H9 (cell line): ENCODE results near the gene PTGFR. TPM values are rescaled to one million over a fixed set of nuclear protein-coding genes. Genes with fewer than 3 reads are reported as not detected.

ENCODE experiments used
- DNase-seq: peaks from one replicate; pipeline ENCODE4 v3.0.0-alpha.2; 2017
- H2AFZ ChIP-seq: one replicate; pipeline ENCODE4 v1.6.1; 2013; ENCODE audit warnings: mild to moderate bottlenecking, low read length, control low read depth, moderate library complexity
- H2AK5ac ChIP-seq: 2 replicates; pipeline ENCODE4 v1.6.1; 2013; ENCODE audit warnings: low read length, control low read depth, mixed read lengths; ENCODE audit not compliant: insufficient read length
- H2BK120ac ChIP-seq: one replicate; pipeline ENCODE4 v1.6.1; 2013; ENCODE audit warnings: low read depth, mild to moderate bottlenecking, low read length, control low read depth, inconsistent platforms; ENCODE audit not compliant: poor library complexity, severe bottlenecking
- H2BK12ac ChIP-seq: 2 replicates; pipeline ENCODE4 v1.6.1; 2013; ENCODE audit warnings: low read length, control low read depth, mixed read lengths, low read depth; ENCODE audit not compliant: insufficient read length
- H2BK15ac ChIP-seq: 2 replicates; pipeline ENCODE4 v1.6.1; 2013; ENCODE audit warnings: low read depth, low read length, control low read depth
- H2BK20ac ChIP-seq: one replicate; pipeline ENCODE4 v1.6.1; 2013; ENCODE audit warnings: low read depth, mild to moderate bottlenecking, low read length, control low read depth, inconsistent platforms; ENCODE audit not compliant: poor library complexity, severe bottlenecking
- H2BK5ac ChIP-seq: 2 replicates; pipeline ENCODE4 v1.6.1; 2013; ENCODE audit warnings: low read length, control low read depth, mixed read lengths; ENCODE audit not compliant: insufficient read length
- H3K14ac ChIP-seq: 2 replicates; pipeline ENCODE4 v1.6.1; 2013; ENCODE audit warnings: low read length, control low read depth; ENCODE audit not compliant: insufficient read depth
- H3K18ac ChIP-seq: 2 replicates; pipeline ENCODE4 v1.6.1; 2013; ENCODE audit warnings: low read depth, mild to moderate bottlenecking, mixed read lengths, low read length, control low read depth; ENCODE audit not compliant: insufficient read length
- H3K23ac ChIP-seq: 2 replicates; pipeline ENCODE4 v1.6.1; 2013; ENCODE audit warnings: low read length, control low read depth, mixed read lengths, low read depth; ENCODE audit not compliant: insufficient read length
- H3K23me2 ChIP-seq: 2 replicates; pipeline ENCODE4 v1.6.1; 2013; ENCODE audit warnings: low read depth, mild to moderate bottlenecking, mixed read lengths, low read length, control low read depth; ENCODE audit not compliant: insufficient read length, poor library complexity, severe bottlenecking
- H3K27ac ChIP-seq: 2 replicates; pipeline ENCODE4 v1.5.1; 2013; ENCODE audit warnings: low read length, control low read depth, mixed read lengths, low read depth; ENCODE audit not compliant: insufficient read length
- H3K27me3 ChIP-seq: 2 replicates; pipeline ENCODE4 v1.6.1; 2013; ENCODE audit warnings: low read length, control low read depth, inconsistent platforms; ENCODE audit not compliant: insufficient read depth
- H3K4ac ChIP-seq: 2 replicates; pipeline ENCODE4 v1.6.1; 2013; ENCODE audit warnings: low read depth, mild to moderate bottlenecking, control low read depth, inconsistent platforms, low read length, moderate library complexity
- H3K4me1 ChIP-seq: 2 replicates; pipeline ENCODE4 v1.6.1; 2013; ENCODE audit warnings: low read length, control low read depth, inconsistent platforms; ENCODE audit not compliant: insufficient read depth
- H3K4me2 ChIP-seq: 2 replicates; pipeline ENCODE4 v1.6.1; 2013; ENCODE audit warnings: low read length, control low read depth, mixed read lengths; ENCODE audit not compliant: insufficient read length, insufficient read depth
- H3K56ac ChIP-seq: 2 replicates; pipeline ENCODE4 v1.6.1; 2013; ENCODE audit warnings: low read depth, mild to moderate bottlenecking, mixed read lengths, low read length, control low read depth; ENCODE audit not compliant: insufficient read length
- H3K79me1 ChIP-seq: 2 replicates; pipeline ENCODE4 v1.6.1; 2013; ENCODE audit warnings: low read depth, mild to moderate bottlenecking, moderate library complexity, low read length, control low read depth, inconsistent platforms; ENCODE audit not compliant: insufficient read depth, poor library complexity, severe bottlenecking
- H3K79me2 ChIP-seq: 2 replicates; pipeline ENCODE4 v1.6.1; 2013; ENCODE audit warnings: low read length, control low read depth, inconsistent platforms; ENCODE audit not compliant: insufficient read depth
- H3K9ac ChIP-seq: 2 replicates; pipeline ENCODE4 v1.6.1; 2013; ENCODE audit warnings: low read length, control low read depth, mixed read lengths; ENCODE audit not compliant: insufficient read length; ENCODE audit errors: extremely low read depth
- H3K9me3 ChIP-seq: one replicate; pipeline ENCODE4 v1.6.1; 2013; ENCODE audit warnings: low read depth, low read length, inconsistent platforms; ENCODE audit not compliant: control insufficient read depth
- H3T11ph ChIP-seq: one replicate; pipeline ENCODE4 v1.6.1; 2013; ENCODE audit warnings: mild to moderate bottlenecking, low read length, control low read depth, inconsistent platforms
- H4K20me1 ChIP-seq: one replicate; pipeline ENCODE4 v1.6.1; 2013; ENCODE audit not compliant: control insufficient read depth, insufficient read length, insufficient read depth
- H4K5ac ChIP-seq: 2 replicates; pipeline ENCODE4 v1.6.1; 2013; ENCODE audit warnings: low read depth, mild to moderate bottlenecking, mixed read lengths, low read length, control low read depth; ENCODE audit not compliant: insufficient read length
- H4K8ac ChIP-seq: replicated peaks from 2 replicates; pipeline ENCODE4 v1.6.1; 2013; ENCODE audit warnings: low read length, control low read depth, mixed read lengths, low read depth; ENCODE audit not compliant: insufficient read length
- H4K91ac ChIP-seq: 2 replicates; pipeline ENCODE4 v1.6.1; 2013; ENCODE audit warnings: low read depth, mild to moderate bottlenecking, moderate library complexity, mixed read lengths, low read length, control low read depth; ENCODE audit not compliant: insufficient read length
- H3K27ac Mint-ChIP-seq, 3 experiments: 2 replicates in 2 of 3; 3 replicates in 1 of 3; pipeline ENCODE4 v1.8.0; 2020 to 2021; ENCODE audit warnings: mixed read lengths in 3 of 3, mild to moderate bottlenecking in 1 of 3, moderate library complexity in 1 of 3
- H3K27me3 Mint-ChIP-seq: 2 replicates; pipeline ENCODE4 v1.8.0; 2021; ENCODE audit warnings: low read depth, mild to moderate bottlenecking, moderate library complexity, mixed read lengths
- H3K36me3 Mint-ChIP-seq, 3 experiments: 2 replicates in 2 of 3; 3 replicates in 1 of 3; pipeline ENCODE4 v1.8.0; 2020 to 2021; ENCODE audit warnings: low read depth in 3 of 3, mixed read lengths in 3 of 3; ENCODE audit not compliant: insufficient read depth in 1 of 3
- H3K4me1 Mint-ChIP-seq, 2 experiments: 2 replicates each; pipeline ENCODE4 v1.8.0; 2020; ENCODE audit warnings: mixed read lengths in 2 of 2
- H3K4me3 Mint-ChIP-seq, 2 experiments: 2 replicates in 1 of 2; 3 replicates in 1 of 2; pipeline ENCODE4 v1.8.0; 2020 to 2021; ENCODE audit warnings: mild to moderate bottlenecking in 2 of 2, mixed read lengths in 2 of 2, moderate library complexity in 1 of 2
- H3K9me3 Mint-ChIP-seq, 2 experiments: 2 replicates in 1 of 2; 3 replicates in 1 of 2; pipeline ENCODE4 v1.8.0; 2020; ENCODE audit warnings: mild to moderate bottlenecking in 2 of 2, mixed read lengths in 2 of 2, moderate library complexity in 1 of 2
- WGBS: extraction: QIAGEN DNeasy Blood & Tissue Kit; methylation state at CpG from one replicate; pipeline ENCODE4 v1.1.7; 2013; ENCODE audit warnings: missing lambda C conversion rate, low lambda C conversion rate, mixed read lengths; ENCODE audit not compliant: insufficient read length; ENCODE audit errors: extremely low coverage; 5-methylcytosine and 5-hydroxymethylcytosine counted together
- total RNA-seq: library from RNA; stranded (reverse); gene quantifications from 2 replicates; pipeline ENCODE4 v1.2.1, GENCODE V29; 2021
- TF ChIP-seq, protein P1 (sequence below): fragments of 200-600 bp; sonication (generic); conservative IDR thresholded peaks from 3 replicates; pipeline ENCODE4 v1.8.0; 2021; ENCODE audit warnings: antibody characterized with exemption, mild to moderate bottlenecking

Gene PTGFR
- total RNA-seq, 1 experiment from 2014 or later, result not detected

DNA sequence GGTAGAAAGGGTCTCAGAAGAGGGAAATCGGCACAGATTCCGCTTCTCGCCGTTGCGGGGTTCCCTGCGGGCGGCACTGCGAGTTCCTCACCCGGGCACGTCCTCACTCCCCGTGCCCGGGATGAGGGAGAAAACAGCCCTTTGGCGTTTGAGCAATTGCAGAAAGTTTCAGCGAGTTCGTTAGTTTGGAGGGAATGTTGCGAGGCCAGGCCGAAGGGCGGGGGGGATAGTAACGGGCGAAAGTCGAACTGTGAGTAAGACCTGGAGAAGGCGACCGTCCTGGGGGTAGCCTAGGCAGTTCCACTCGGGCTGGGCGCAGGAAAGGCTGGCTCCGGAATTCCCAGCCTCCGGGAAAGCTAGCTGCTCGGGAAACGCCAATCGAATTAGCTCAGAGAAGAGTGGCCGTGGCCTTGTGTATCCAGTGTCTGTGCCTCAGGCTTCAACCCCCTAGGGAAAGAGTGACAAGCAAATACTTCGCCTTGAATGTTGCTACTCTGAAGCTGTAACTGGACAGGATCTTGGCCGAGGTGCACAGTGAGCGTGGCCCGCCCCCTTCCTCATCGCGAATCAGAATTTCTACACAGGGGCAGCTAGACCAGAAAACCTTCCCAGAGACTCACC is 787 bp downstream of the PTGFR start:
- no peak overlapping the region for H4K91ac ChIP-seq
- TF ChIP-seq, protein P1, sequence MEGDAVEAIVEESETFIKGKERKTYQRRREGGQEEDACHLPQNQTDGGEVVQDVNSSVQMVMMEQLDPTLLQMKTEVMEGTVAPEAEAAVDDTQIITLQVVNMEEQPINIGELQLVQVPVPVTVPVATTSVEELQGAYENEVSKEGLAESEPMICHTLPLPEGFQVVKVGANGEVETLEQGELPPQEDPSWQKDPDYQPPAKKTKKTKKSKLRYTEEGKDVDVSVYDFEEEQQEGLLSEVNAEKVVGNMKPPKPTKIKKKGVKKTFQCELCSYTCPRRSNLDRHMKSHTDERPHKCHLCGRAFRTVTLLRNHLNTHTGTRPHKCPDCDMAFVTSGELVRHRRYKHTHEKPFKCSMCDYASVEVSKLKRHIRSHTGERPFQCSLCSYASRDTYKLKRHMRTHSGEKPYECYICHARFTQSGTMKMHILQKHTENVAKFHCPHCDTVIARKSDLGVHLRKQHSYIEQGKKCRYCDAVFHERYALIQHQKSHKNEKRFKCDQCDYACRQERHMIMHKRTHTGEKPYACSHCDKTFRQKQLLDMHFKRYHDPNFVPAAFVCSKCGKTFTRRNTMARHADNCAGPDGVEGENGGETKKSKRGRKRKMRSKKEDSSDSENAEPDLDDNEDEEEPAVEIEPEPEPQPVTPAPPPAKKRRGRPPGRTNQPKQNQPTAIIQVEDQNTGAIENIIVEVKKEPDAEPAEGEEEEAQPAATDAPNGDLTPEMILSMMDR, result no peak
- H3K79me2 ChIP-seq, result no peaks in the 10 kb centered on the region
- H2BK12ac ChIP-seq, result no peak overlapping the region
- no peak overlapping the region for H2AFZ ChIP-seq
- peak overlapping the region in 1 of 3 experiments; percentile 80; a peak in 1 of 7 replicates for H3K27ac Mint-ChIP-seq
- H3K9me3 Mint-ChIP-seq, result peaks cover 0 to 5% of the 10 kb centered on the region in 2 experiments; a peak in 2 of 5 replicates
- no peaks in the 10 kb centered on the region; the same call in 1 of the 2 replicates for H3K4me1 ChIP-seq
- peaks cover 13% of the 10 kb centered on the region for H3K23me2 ChIP-seq
- no peak overlapping the region for H2BK15ac ChIP-seq
- peaks cover 82% of the 10 kb centered on the region for H3K27me3 Mint-ChIP-seq
- H3K4me1 Mint-ChIP-seq, result peaks cover 10 to 16% of the 10 kb centered on the region in 2 experiments
- H4K5ac ChIP-seq, result no peak overlapping the region
- H4K20me1 ChIP-seq, result no peaks in the 10 kb centered on the region
- no peak overlapping the region for H3K14ac ChIP-seq
- no peak overlapping the region for H3T11ph ChIP-seq
- no peak overlapping the region for H2BK5ac ChIP-seq
- no peak overlapping the region for H3K27ac ChIP-seq
- H4K8ac ChIP-seq, result no peak overlapping the region
- H3K27me3 ChIP-seq, result peaks cover 20% of the 10 kb centered on the region; the same call in 1 of the 2 replicates
- H3K4me2 ChIP-seq, result peak overlapping the region; percentile 86
- no peaks in the 10 kb centered on the region; a peak in 1 of 7 replicates for H3K36me3 Mint-ChIP-seq
- H3K4me3 Mint-ChIP-seq, result peak overlapping the region; percentile 70 to 92
- no CpG with 5 or more reads among the region's 37 CpGs for WGBS
- peak; percentile 47 for DNase-seq
- no peak overlapping the region for H3K4ac ChIP-seq
- no peak overlapping the region for H2BK120ac ChIP-seq
- H3K56ac ChIP-seq, result no peak overlapping the region
- H3K9ac ChIP-seq, result no peak overlapping the region
- no peaks in the 10 kb centered on the region for H3K9me3 ChIP-seq
- no peaks in the 10 kb centered on the region for H3K79me1 ChIP-seq
- no peak overlapping the region for H2BK20ac ChIP-seq
- H3K23ac ChIP-seq, result no peak overlapping the region
- H2AK5ac ChIP-seq, result no peak overlapping the region
- H3K18ac ChIP-seq, result no peak overlapping the region
